CD14-positive monocyte (primary cell): ENCODE data around the gene ANKLE1. TPM values are rescaled to one million over a fixed set of nuclear protein-coding genes. Genes with fewer than 3 reads are reported as not detected.
A peak's percentile ranks its signal among the peaks of the same experiment; 100 is the strongest.

Source experiments
- DNase-seq, 3 donors: peaks; one replicate each; pipeline ENCODE4 v3.0.0-alpha.2; 2011 to 2022
- H2AFZ ChIP-seq: 2 replicates; pipeline ENCODE4 v1.6.0; 2012; ENCODE audit warnings: mild to moderate bottlenecking, low read depth, low read length, inconsistent platforms; ENCODE audit not compliant: insufficient read depth, poor library complexity, severe bottlenecking
- H3K27ac ChIP-seq, 2 donors: 1 replicate in 1 of 2; 2 replicates in 1 of 2; pipeline ENCODE4 v1.5.1; 2012 to 2013; ENCODE audit warnings: low read length in 2 of 2, control low read depth in 1 of 2, inconsistent platforms in 1 of 2, low read depth in 1 of 2, mild to moderate bottlenecking in 1 of 2
- H3K27me3 ChIP-seq, 2 donors: one replicate each; pipeline versions ENCODE4 v1.6.0 to v1.6.1; 2011 to 2013; ENCODE audit warnings: low read length in 2 of 2; ENCODE audit not compliant: control insufficient read depth in 2 of 2, insufficient read depth in 2 of 2
- H3K36me3 ChIP-seq, 2 donors: replicated peaks in 1 of 2; 1 replicate in 1 of 2; 2 replicates in 1 of 2; pipeline versions ENCODE4 v1.5.1 to v1.6.1; 2012 to 2013; ENCODE audit warnings: low read length in 2 of 2, control low read depth in 1 of 2, inconsistent platforms in 1 of 2, mild to moderate bottlenecking in 1 of 2; ENCODE audit not compliant: insufficient read depth in 2 of 2, control insufficient read depth in 1 of 2
- H3K4me1 ChIP-seq, 2 donors: 1 replicate in 1 of 2; 2 replicates in 1 of 2; pipeline versions ENCODE4 v1.5.1 to v1.6.1; 2012 to 2013; ENCODE audit warnings: low read length in 2 of 2, control low read depth in 1 of 2, inconsistent platforms in 1 of 2, mild to moderate bottlenecking in 1 of 2, moderate library complexity in 1 of 2; ENCODE audit not compliant: insufficient read depth in 2 of 2, control insufficient read depth in 1 of 2
- H3K4me2 ChIP-seq: replicated peaks from 2 replicates; pipeline ENCODE3; 2012; ENCODE audit warnings: low read length, moderate library complexity, mild to moderate bottlenecking; ENCODE audit not compliant: poor library complexity, severe bottlenecking; ENCODE audit errors: extremely low read depth
- H3K4me3 ChIP-seq, 3 experiments: fragments of 200-600 bp in 1 of 3; sonication (generic) in 1 of 3; replicated peaks in 1 of 3; 1 replicate in 2 of 3; 2 replicates in 1 of 3; pipeline ENCODE4 v1.5.1; 2011 to 2013; ENCODE audit warnings: low read length in 3 of 3, mild to moderate bottlenecking in 3 of 3, control low read depth in 2 of 3, low read depth in 2 of 3, inconsistent platforms in 1 of 3, moderate library complexity in 1 of 3
- H3K79me2 ChIP-seq: 2 replicates; pipeline ENCODE4 v1.6.0; 2012; ENCODE audit warnings: mild to moderate bottlenecking, control low read depth, inconsistent platforms, low read length, moderate library complexity; ENCODE audit not compliant: insufficient read depth
- H3K9ac ChIP-seq: 2 replicates; pipeline ENCODE4 v1.6.0; 2017; ENCODE audit warnings: low read length, mild to moderate bottlenecking; ENCODE audit not compliant: insufficient read depth, poor library complexity, severe bottlenecking
- H3K9me3 ChIP-seq, 2 donors: replicated peaks in 1 of 2; 1 replicate in 1 of 2; 2 replicates in 1 of 2; pipeline versions ENCODE4 v1.5.1 to v1.6.1; 2012 to 2013; ENCODE audit warnings: low read length in 2 of 2, control low read depth in 1 of 2; ENCODE audit not compliant: control insufficient read depth in 1 of 2, insufficient read depth in 1 of 2
- H4K20me1 ChIP-seq: 2 replicates; pipeline ENCODE4 v1.6.0; 2012; ENCODE audit warnings: mild to moderate bottlenecking, low read length, control low read depth, moderate library complexity; ENCODE audit not compliant: insufficient read depth
- H3K27ac Mint-ChIP-seq, 7 donors: one replicate each; pipeline ENCODE4 v1.8.0; 2020; ENCODE audit warnings: mild to moderate bottlenecking in 7 of 7, mixed read lengths in 7 of 7, moderate library complexity in 6 of 7, inconsistent platforms in 2 of 7
- H3K27me3 Mint-ChIP-seq, 3 donors: one replicate each; pipeline ENCODE4 v1.8.0; 2021 to 2022; ENCODE audit warnings: low read depth in 3 of 3, mild to moderate bottlenecking in 3 of 3, mixed read lengths in 3 of 3, moderate library complexity in 3 of 3, inconsistent platforms in 1 of 3
- H3K36me3 Mint-ChIP-seq, 2 donors: one replicate each; pipeline ENCODE4 v1.8.0; 2020; ENCODE audit warnings: mixed read lengths in 2 of 2, inconsistent platforms in 1 of 2, mild to moderate bottlenecking in 1 of 2
- H3K4me1 Mint-ChIP-seq: one replicate; pipeline ENCODE4 v1.8.0; 2020; ENCODE audit warnings: mild to moderate bottlenecking, mixed read lengths
- H3K4me3 Mint-ChIP-seq, 2 donors: one replicate each; pipeline ENCODE4 v1.8.0; 2020; ENCODE audit warnings: mild to moderate bottlenecking in 2 of 2, mixed read lengths in 2 of 2, moderate library complexity in 1 of 2
- H3K9me3 Mint-ChIP-seq, 7 donors: one replicate each; pipeline ENCODE4 v1.8.0; 2020 to 2022; ENCODE audit warnings: mixed read lengths in 7 of 7, mild to moderate bottlenecking in 6 of 7, moderate library complexity in 6 of 7, inconsistent platforms in 2 of 7
- CTCF ChIP-seq: fragments of 200-600 bp; IDR thresholded peaks from one replicate; pipeline ENCODE4 v1.8.0; 2022; ENCODE audit warnings: antibody characterized with exemption, mild to moderate bottlenecking
- WGBS: methylation state at CpG from one replicate; pipeline ENCODE4 v1.1.5; 2013; ENCODE audit warnings: missing lambda C conversion rate; ENCODE audit not compliant: insufficient coverage; 5-methylcytosine and 5-hydroxymethylcytosine counted together
- intact Hi-C, 2 donors: fragments of 100-400 bp; cut with micrococcal nuclease; formaldehyde crosslinking; loops; one replicate each; pipeline versions ENCODE4 v1.15.0 to v1.15.1; 2023
- polyA plus RNA-seq, 3 donors: library from polyadenylated mRNA; depleted of rRNA in 1 of 3; unstranded in 2 of 3; stranded (reverse) in 1 of 3; fragments of 300-500 nt in 2 of 3; fragments of >200 nt in 1 of 3; fragmentation: Illumina TruSeq in 2 of 3; gene quantifications; 1 replicate in 2 of 3; 2 replicates in 1 of 3; pipeline ENCODE4 v1.2.3, GENCODE V29; 2012 to 2021

The ANKLE1 gene
- polyA plus RNA-seq, 3 donors: 1.3 to 8.5 (median 2.2) TPM

- Histone ChIP-seq H3K9me3 (no peaks in the 10 kb centered on the region), H3K27ac (peak overlapping the region in 1 of 2 donors; percentile 58), H3K27me3 (peaks cover 0 to 7% of the 10 kb centered on the region in 2 donors), H3K79me2 (peaks cover 6% of the 10 kb centered on the region), H3K36me3 (no peaks in the 10 kb centered on the region), H3K4me1 (peaks cover 20 to 32% of the 10 kb centered on the region in 2 donors), H3K4me3 (peak overlapping the region; percentile 61 to 86 (median 69)), H3K4me2 (peak overlapping the region; percentile 97), H4K20me1 (peaks cover 18% of the 10 kb centered on the region), H3K9ac (peak overlapping the region; percentile 53), H2AFZ (peak overlapping the region; percentile 79)
- H3K4me3 Mint-ChIP-seq: peak overlapping the region; percentile 95
- intact Hi-C loops: no loop called here
- DNase-seq: no peak
- peaks cover 11 to 22% (median 21%) of the 10 kb centered on the region in 3 donors for H3K27me3 Mint-ChIP-seq
- H3K9me3 Mint-ChIP-seq: peaks cover 0 to 6% (median 2%) of the 10 kb centered on the region in 7 donors
- H3K36me3 Mint-ChIP-seq: no peaks in the 10 kb centered on the region
- peaks cover 26% of the 10 kb centered on the region for H3K4me1 Mint-ChIP-seq
- 12% methylated on average over 19 of the region's 21 CpGs for WGBS
- TF ChIP-seq CTCF: no peak
- peak overlapping the region in 1 of 7 donors; percentile 31 for H3K27ac Mint-ChIP-seq
These were observed 34.8 kb upstream of the ANKLE1 start for GRCh38 chr19:17246681-17247425.

GRCh38 chr19:17248011-17248776 is 33.5 kb upstream of the ANKLE1 start:
- H2AFZ ChIP-seq: no peak overlapping the region
- intact Hi-C loops: no loop called here
- no peak overlapping the region for H3K9ac ChIP-seq
- Mint-ChIP-seq H3K4me1 (peaks cover 21% of the 10 kb centered on the region), H3K27me3 (peaks cover 11 to 21% (median 21%) of the 10 kb centered on the region in 3 donors), H3K4me3 (no peak overlapping the region), H3K9me3 (peaks cover 0 to 6% (median 2%) of the 10 kb centered on the region in 7 donors), H3K36me3 (no peaks in the 10 kb centered on the region), H3K27ac (peak overlapping the region in 1 of 7 donors; percentile 5)
- TF ChIP-seq CTCF: no peak
- no peak overlapping the region for H3K27ac ChIP-seq
- peaks cover 20 to 32% of the 10 kb centered on the region in 2 donors for H3K4me1 ChIP-seq
- peaks cover 11% of the 10 kb centered on the region for H4K20me1 ChIP-seq
- DNase-seq: no peak
- no peak overlapping the region for H3K4me3 ChIP-seq
- no peak overlapping the region for H3K4me2 ChIP-seq
- H3K79me2 ChIP-seq: peaks cover 6% of the 10 kb centered on the region
- WGBS: 91% methylated on average over 16 of the region's 21 CpGs
- no peaks in the 10 kb centered on the region for H3K9me3 ChIP-seq
- H3K27me3 ChIP-seq: peaks cover 0 to 7% of the 10 kb centered on the region in 2 donors
- no peaks in the 10 kb centered on the region for H3K36me3 ChIP-seq
